HCT116 (cell line): ENCODE data around the gene MISP. TPM values are rescaled to one million over a fixed set of nuclear protein-coding genes. Genes with fewer than 3 reads are reported as not detected.

Experiments used
- ATAC-seq: fragments of 200-7000 bp; cut with Tn5 transposase; 2 replicates; pipeline ENCODE4 v1.9.1; 2020; ENCODE audit warnings: mild to moderate bottlenecking, moderate library complexity
- BruUV-seq: library from RNA; stranded (reverse); fragments of 400-500 nt; replicated peaks from 2 replicates; lab custom pipeline; 2021; lab: Mats Ljungman, UMichigan
- CTCF ChIA-PET: fragments of 300-600 bp; sonication (Branson Sonifier 250); formaldehyde crosslinking; loops from one replicate; lab custom pipeline; 2021; ENCODE audit warnings: antibody characterized with exemption; lab: Charles Lee
- POLR2A ChIA-PET: fragments of 300-600, 350-600 bp; sonication (Branson Sonifier 250); formaldehyde crosslinking; loops from one replicate; lab custom pipeline; 2021; ENCODE audit warnings: antibody characterized with exemption; lab: Charles Lee
- RAD21 ChIA-PET, 2 experiments: fragments of 300-600 bp; sonication (Branson Sonifier 250); formaldehyde crosslinking; loops; one replicate each; lab custom pipeline; 2023; ENCODE audit warnings: low total read pairs in 2 of 2; ENCODE audit not compliant: uncharacterized antibody in 2 of 2, unreplicated experiment in 2 of 2, low non-redundant PET in 1 of 2; lab: Charles Lee
- DNase-seq: peaks from one replicate; pipeline ENCODE4 v3.0.0-alpha.2; 2010; ENCODE audit warnings: low read depth, low spot score
- H2AFZ ChIP-seq: fragments of 200-600 bp; shearing (Covaris generic), sonication (generic); 2 replicates; pipeline ENCODE4 v1.6.1; 2017; ENCODE audit warnings: low read depth, mixed run types, mixed read lengths, antibody characterized with exemption, low read length; ENCODE audit not compliant: poor library complexity, severe bottlenecking
- H3K27ac ChIP-seq: 2 replicates; pipeline ENCODE4 v1.5.1; 2012; ENCODE audit warnings: low read depth, low read length
- H3K27me3 ChIP-seq: fragments of 200-600 bp; sonication (generic); 2 replicates; pipeline ENCODE4 v1.6.1; 2016; ENCODE audit warnings: mixed run types, low read length, mixed read lengths; ENCODE audit not compliant: insufficient read depth
- H3K36me3 ChIP-seq, 2 experiments: fragments of 200-500 bp in 1 of 2; fragments of 200-600 bp in 1 of 2; sonication (Bioruptor generic) in 1 of 2; sonication (generic) in 1 of 2; 2 replicates each; pipeline versions ENCODE4 v1.5.1 to v1.6.1; 2014 to 2016; ENCODE audit warnings: low read length in 2 of 2, inconsistent platforms in 1 of 2, mixed read lengths in 1 of 2, mixed run types in 1 of 2; ENCODE audit not compliant: insufficient read depth in 2 of 2, control insufficient read depth in 1 of 2
- H3K4me1 ChIP-seq, 2 experiments: fragments of 200-600 bp in 1 of 2; sonication (generic) in 1 of 2; 2 replicates each; pipeline versions ENCODE4 v1.5.1 to v1.6.1; 2012 to 2017; ENCODE audit warnings: low read length in 2 of 2, inconsistent platforms in 1 of 2, mild to moderate bottlenecking in 1 of 2, mixed read lengths in 1 of 2, mixed run types in 1 of 2, moderate library complexity in 1 of 2; ENCODE audit not compliant: insufficient read depth in 2 of 2, control insufficient read depth in 1 of 2
- H3K4me2 ChIP-seq: fragments of 200-600 bp; sonication (generic); 2 replicates; pipeline ENCODE4 v1.6.1; 2017; ENCODE audit warnings: mixed run types, low read length, mixed read lengths
- H3K4me3 ChIP-seq, 2 experiments: fragments of 200-600 bp in 1 of 2; sonication (generic) in 1 of 2; replicated peaks in 1 of 2; 2 replicates each; pipeline ENCODE4 v1.5.1; 2011 to 2016; ENCODE audit warnings: low read length in 2 of 2, control low read depth in 1 of 2, low read depth in 1 of 2, mild to moderate bottlenecking in 1 of 2, mixed read lengths in 1 of 2, mixed run types in 1 of 2
- H3K79me2 ChIP-seq: fragments of 200-600 bp; sonication (generic); 2 replicates; pipeline ENCODE4 v1.6.1; 2017; ENCODE audit warnings: mild to moderate bottlenecking, mixed run types, low read length, moderate library complexity, mixed read lengths; ENCODE audit not compliant: insufficient read depth
- H3K9ac ChIP-seq: fragments of 200-600 bp; sonication (generic); 2 replicates; pipeline ENCODE4 v1.6.1; 2016; ENCODE audit warnings: low read length, mixed read lengths
- H3K9me2 ChIP-seq: fragments of 200-600 bp; sonication (generic), shearing (Covaris generic); 2 replicates; pipeline ENCODE4 v1.6.1; 2017; ENCODE audit warnings: mixed run types, mild to moderate bottlenecking, moderate library complexity; ENCODE audit not compliant: insufficient read depth
- H3K9me3 ChIP-seq, 2 experiments: fragments of 200-500 bp in 1 of 2; fragments of 200-600 bp in 1 of 2; sonication (Bioruptor generic) in 1 of 2; sonication (generic) in 1 of 2; 2 replicates each; pipeline ENCODE4 v1.6.1; 2014 to 2017; ENCODE audit warnings: low read length in 2 of 2, mixed read lengths in 2 of 2, inconsistent platforms in 1 of 2, low read depth in 1 of 2, mild to moderate bottlenecking in 1 of 2, mixed run types in 1 of 2, moderate library complexity in 1 of 2; ENCODE audit not compliant: control insufficient read depth in 1 of 2, insufficient read depth in 1 of 2
- H4K20me1 ChIP-seq: fragments of 200-600 bp; sonication (generic), shearing (Covaris generic); 2 replicates; pipeline ENCODE4 v1.6.1; 2017; ENCODE audit warnings: mixed run types, mild to moderate bottlenecking, moderate library complexity; ENCODE audit not compliant: insufficient read depth
- CEBPB ChIP-seq: IDR thresholded peaks from 2 replicates; pipeline ENCODE4 v1.6.1; 2012; ENCODE audit warnings: low read depth
- EZH2 ChIP-seq: fragments of 200-600 bp; sonication (generic); IDR thresholded peaks from 2 replicates; pipeline ENCODE4 v1.6.1; 2017; ENCODE audit warnings: antibody characterized with exemption, mixed run types
- POLR2A ChIP-seq: IDR thresholded peaks from 2 replicates; pipeline ENCODE4 v1.7.0; 2011; ENCODE audit warnings: borderline replicate concordance; ENCODE audit not compliant: insufficient read depth, insufficient read length; ENCODE audit errors: extremely low read depth
- SIN3A ChIP-seq: IDR thresholded peaks from 2 replicates; pipeline ENCODE4 v1.6.1; 2012; ENCODE audit warnings: low read depth
- SRF ChIP-seq: IDR thresholded peaks from 2 replicates; pipeline ENCODE4 v1.6.1; 2012; ENCODE audit warnings: low read depth
- YY1 ChIP-seq: IDR thresholded peaks from 2 replicates; pipeline ENCODE4 v1.6.1; 2011; ENCODE audit warnings: low read length, low read depth, moderate library complexity, mild to moderate bottlenecking; ENCODE audit not compliant: insufficient replicate concordance; ENCODE audit errors: extremely low read depth
- ZBTB33 ChIP-seq: IDR thresholded peaks from 2 replicates; pipeline ENCODE4 v1.6.1; 2011; ENCODE audit warnings: mild to moderate bottlenecking, low read length, moderate library complexity; ENCODE audit not compliant: insufficient replicate concordance; ENCODE audit errors: extremely low read depth
- intact Hi-C: fragments of 100-400 bp; cut with micrococcal nuclease; formaldehyde crosslinking; loops from 2 replicates; pipeline ENCODE4 v1.10.0; 2022
- total RNA-seq: library from RNA; stranded (reverse); gene quantifications from one replicate; pipeline ENCODE4 v1.2.1, GENCODE V29; 2021; ENCODE audit not compliant: unreplicated experiment

MISP gene
- total RNA-seq, 1 experiment from 2014 or later, result 38.2 TPM

GRCh38 chr19:805166-805551 is 54.2 kb downstream of the MISP start:
- Histone ChIP-seq H3K27ac (peak overlapping the region; percentile 22; the same call in 1 of the 2 replicates), H2AFZ (no peak overlapping the region), H3K79me2 (peaks cover 100% of the 10 kb centered on the region), H3K4me2 (no peak overlapping the region), H3K9ac (no peak overlapping the region), H3K9me3 (no peaks in the 10 kb centered on the region), H3K4me3 (no peak overlapping the region), H3K27me3 (no peaks in the 10 kb centered on the region), H3K36me3 (peaks cover 70 to 96% of the 10 kb centered on the region in 2 experiments; a peak in 3 of 4 replicates), H4K20me1 (peaks cover 55% of the 10 kb centered on the region; the same call in 1 of the 2 replicates), H3K9me2 (no peaks in the 10 kb centered on the region), H3K4me1 (peaks cover 7 to 15% of the 10 kb centered on the region in 2 experiments)
- ATAC-seq, result no peak
- CTCF ChIA-PET, result no interaction called here
- TF ChIP-seq SRF (no peak), CEBPB (no peak), SIN3A (no peak), EZH2 (no peak), POLR2A (no peak), ZBTB33 (no peak), YY1 (no peak)
- POLR2A ChIA-PET, result no interaction called here
- intact Hi-C loops, result no loop called here
- RAD21 ChIA-PET, result no interaction called here
- no peak for DNase-seq
- BruUV-seq, result no TSS peak
